ENCODE data around the gene NDUFA13.

Gene NDUFA13

DNA sequence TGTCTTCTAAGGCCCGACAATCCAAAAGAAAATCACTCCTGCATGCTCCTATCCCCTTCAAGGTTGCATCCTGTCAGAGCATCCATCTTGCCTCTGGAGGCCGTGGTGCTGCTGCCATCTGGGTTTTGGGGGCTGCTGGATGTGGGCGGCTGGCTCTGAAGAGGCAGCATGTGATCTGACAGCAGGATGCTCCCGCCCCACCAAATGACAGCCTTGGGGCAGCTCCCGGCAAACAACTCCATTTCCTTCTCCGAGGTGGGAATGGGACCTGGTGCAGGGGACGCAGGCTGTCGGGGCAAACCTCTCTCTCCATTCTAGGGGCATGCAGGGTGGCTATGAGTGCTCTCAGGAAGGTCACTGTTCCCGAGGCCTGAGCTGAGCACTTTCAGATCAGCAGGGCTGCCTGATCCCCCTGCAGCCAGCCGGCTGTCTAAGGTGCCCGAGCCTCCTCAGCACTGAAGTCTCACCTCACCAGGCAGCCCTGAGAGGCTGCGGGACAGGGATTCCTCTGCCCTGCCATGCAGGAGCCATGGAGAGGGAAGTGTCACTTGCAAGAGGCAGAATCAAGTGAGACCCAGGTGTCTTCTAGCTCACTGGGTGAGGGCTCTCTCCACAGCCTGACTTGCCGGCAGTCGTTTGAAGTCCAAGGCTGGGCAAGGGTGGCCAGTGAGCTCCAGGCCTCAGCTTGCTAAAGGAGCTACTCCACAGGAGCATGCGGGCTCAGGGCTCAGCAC is 29.5 kb upstream of the NDUFA13 start:
- TF ChIP-seq, protein P1, sequence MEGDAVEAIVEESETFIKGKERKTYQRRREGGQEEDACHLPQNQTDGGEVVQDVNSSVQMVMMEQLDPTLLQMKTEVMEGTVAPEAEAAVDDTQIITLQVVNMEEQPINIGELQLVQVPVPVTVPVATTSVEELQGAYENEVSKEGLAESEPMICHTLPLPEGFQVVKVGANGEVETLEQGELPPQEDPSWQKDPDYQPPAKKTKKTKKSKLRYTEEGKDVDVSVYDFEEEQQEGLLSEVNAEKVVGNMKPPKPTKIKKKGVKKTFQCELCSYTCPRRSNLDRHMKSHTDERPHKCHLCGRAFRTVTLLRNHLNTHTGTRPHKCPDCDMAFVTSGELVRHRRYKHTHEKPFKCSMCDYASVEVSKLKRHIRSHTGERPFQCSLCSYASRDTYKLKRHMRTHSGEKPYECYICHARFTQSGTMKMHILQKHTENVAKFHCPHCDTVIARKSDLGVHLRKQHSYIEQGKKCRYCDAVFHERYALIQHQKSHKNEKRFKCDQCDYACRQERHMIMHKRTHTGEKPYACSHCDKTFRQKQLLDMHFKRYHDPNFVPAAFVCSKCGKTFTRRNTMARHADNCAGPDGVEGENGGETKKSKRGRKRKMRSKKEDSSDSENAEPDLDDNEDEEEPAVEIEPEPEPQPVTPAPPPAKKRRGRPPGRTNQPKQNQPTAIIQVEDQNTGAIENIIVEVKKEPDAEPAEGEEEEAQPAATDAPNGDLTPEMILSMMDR (conservative IDR thresholded peaks at IDR 0.05; ENCODE audit: control insufficient read depth, insufficient read depth, low read depth, low read length): no peak
- no peak overlapping the region for H3K4me3 ChIP-seq (ENCODE audit: control insufficient read depth, low read depth, low read length)
- DNase-seq (ENCODE audit: low read depth): no peak

DNA sequence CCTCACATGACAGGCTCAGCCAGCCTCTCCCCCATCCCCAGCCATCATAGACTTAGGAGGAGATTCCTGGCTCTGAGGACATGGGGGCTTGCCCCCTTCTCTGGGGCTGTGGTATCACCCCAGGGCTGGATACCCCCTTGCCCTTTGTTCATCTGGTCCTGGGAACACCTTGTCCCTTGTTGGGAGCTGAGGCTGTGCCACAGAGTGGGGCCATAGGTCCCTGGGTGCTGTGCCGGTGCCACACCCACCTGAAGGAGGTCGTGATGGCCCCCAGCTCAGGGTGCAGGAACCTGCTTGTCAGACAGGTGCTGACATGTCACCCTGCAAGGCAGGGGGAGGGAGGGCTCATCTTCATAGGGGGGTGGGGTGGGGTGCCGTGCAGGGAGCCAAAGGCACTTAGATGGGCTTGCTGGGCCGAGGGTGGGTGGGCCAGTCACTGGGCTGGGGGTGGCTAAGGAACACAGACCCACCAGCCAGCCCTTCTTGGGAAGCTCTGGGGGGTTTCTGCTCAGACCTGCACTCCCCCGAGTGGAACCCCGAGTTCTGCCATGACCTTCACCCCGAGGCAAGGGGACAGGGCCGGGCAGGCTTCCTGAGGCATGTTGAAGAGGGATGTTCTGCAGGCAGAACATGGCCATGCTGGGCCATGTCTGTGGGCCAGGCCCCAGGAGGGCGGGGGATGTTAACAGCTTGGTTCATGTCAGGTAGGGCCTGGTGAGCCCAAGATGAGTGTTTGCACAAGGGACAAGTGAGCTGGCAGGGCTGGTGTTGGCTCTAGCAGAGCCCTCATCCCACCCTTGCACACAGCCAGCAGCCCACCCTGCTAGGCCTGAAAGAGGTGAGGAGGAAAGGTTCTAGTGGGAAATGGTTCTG is 28.7 kb upstream of the NDUFA13 start:
- no peak overlapping the region for H3K4me3 ChIP-seq (ENCODE audit: control insufficient read depth, low read depth, low read length)
- no peak for DNase-seq (ENCODE audit: low read depth)
- TF ChIP-seq, protein P1 (conservative IDR thresholded peaks at IDR 0.05; ENCODE audit: control insufficient read depth, insufficient read depth, low read depth, low read length): no peak

DNA sequence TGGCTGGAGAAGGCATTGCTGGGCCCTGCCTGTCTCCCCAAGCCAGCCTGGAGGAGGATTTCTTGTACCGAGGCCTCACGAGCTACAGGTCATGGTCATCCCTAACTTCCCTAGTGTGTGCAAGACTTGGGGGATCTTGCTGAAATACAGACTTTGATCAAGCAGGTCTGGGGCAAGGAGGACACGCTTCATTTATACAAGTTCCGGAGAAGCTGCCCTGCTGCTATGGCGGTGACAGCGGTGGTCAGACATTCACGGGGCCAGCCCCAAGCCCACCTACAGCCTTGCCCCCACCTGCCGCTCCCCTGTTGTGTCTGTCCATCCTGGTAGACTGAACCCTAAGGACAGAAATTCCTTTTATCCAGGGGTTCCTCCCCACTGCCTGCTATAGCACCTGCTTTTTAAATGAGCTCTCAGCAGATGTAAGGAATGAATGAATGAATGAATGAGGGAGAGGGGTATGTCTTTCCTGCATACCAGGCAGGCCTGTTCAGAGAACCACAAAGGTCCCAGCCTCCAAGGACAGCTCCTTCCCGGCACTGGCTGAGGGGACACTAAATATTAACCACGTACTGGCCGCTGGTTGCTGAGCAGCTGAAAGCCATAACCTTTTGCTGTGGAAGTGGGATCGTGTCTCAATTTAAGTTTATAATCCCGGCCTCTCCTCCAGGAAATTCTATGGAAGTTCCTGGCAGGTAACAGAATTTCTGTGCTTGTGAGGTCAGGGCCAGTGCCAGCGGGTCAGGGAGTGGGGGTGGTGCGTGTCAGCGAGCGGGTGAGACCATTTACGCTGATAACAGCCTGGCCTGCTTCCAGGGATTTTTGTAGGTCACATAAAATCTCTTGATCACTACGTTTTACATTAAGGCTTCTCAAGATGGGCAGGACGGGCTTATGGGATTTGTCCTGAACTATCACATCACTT is 27.8 kb upstream of the NDUFA13 start:
- no peak overlapping the region for H3K4me3 ChIP-seq (ENCODE audit: control insufficient read depth, low read depth, low read length)
- DNase-seq (ENCODE audit: low read depth): peak; percentile 13
- TF ChIP-seq, protein P1 (conservative IDR thresholded peaks at IDR 0.05; ENCODE audit: control insufficient read depth, insufficient read depth, low read depth, low read length): no peak

DNA sequence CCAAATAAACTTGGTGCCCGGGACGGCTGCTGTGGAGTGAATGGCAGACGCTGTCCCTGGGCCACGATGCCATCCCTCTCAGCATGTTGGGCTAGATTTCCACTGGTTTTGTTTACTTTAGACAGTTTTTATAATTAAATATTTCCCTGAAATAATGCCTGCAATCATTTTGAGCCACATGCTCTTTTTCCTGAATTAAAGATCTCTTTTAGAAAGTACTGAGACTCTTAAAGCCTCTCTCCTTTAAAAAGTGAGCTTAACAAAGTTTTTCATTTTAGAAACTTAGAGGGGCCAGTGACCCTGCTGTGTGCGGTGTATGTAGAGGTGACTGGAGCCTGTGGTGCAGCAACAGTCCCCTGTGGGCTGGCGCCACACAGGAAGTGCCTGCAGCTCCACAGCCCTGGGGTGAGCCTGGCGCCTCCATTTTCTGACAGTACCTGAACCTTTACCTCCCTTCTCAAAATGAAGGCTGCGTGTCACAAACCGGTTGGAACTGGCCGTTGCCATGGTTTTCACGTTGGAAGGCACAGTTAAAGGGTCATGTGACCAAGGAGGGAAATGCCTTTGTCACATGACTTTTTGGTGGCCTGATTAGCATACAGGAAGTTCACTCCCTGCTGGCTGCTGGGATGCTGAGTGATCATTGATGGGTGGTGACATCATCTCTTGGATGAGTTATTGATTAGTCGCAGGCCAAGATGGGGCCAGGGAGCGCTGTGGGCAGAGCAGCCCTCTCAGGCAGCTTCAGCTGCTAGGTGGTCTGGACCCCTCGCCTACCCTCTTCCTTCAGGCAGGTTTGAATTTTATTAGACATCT is 26.9 kb upstream of the NDUFA13 start:
- TF ChIP-seq, protein P1 (conservative IDR thresholded peaks at IDR 0.05; ENCODE audit: control insufficient read depth, insufficient read depth, low read depth, low read length): no peak
- no peak overlapping the region for H3K4me3 ChIP-seq (ENCODE audit: control insufficient read depth, low read depth, low read length)
- peak; percentile 97 for DNase-seq (ENCODE audit: low read depth)

DNA sequence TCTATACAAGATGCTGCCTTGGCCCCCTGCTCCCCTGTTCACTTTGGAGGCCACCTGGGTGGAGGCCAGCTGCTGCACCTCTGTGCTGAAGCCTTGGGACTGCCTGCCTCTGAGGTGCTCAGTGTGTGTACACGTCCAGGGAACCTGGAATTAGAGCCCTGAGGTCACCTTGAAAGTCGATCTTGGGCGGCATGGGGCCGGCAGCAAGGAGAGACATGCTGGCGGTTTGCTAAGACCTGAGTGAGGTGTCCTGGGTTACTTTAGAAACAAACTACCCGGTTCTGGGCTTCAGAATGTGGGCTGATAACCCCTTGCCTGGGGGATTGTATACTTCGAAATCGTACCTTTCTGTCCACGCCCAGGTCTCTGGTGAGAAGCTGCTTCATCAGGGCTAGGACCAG is 26.2 kb upstream of the NDUFA13 start:
- TF ChIP-seq, protein P1 (conservative IDR thresholded peaks at IDR 0.05; ENCODE audit: control insufficient read depth, insufficient read depth, low read depth, low read length): no peak
- no peak for DNase-seq (ENCODE audit: low read depth)
- no peak overlapping the region for H3K4me3 ChIP-seq (ENCODE audit: control insufficient read depth, low read depth, low read length)
